MG63 (cell line): ENCODE data around the gene COL21A1. TPM values are rescaled to one million over a fixed set of nuclear protein-coding genes. Genes with fewer than 3 reads are reported as not detected.
"Not testable (repeated sequence)": the region's sequence is repeated elsewhere in the genome, so short reads cannot be mapped to it uniquely, and the experiment has no call there.

Source experiments
- DNase-seq: peaks from one replicate; pipeline ENCODE4 v3.0.0-alpha.2; 2020
- H3K27me3 ChIP-seq: fragments of 250-450 bp; sonication (Bioruptor Pico); 2 replicates; pipeline ENCODE4 v1.5.1; 2020; ENCODE audit warnings: mild to moderate bottlenecking, moderate library complexity
- H3K36me3 ChIP-seq: fragments of 250-450 bp; sonication (Bioruptor Pico); 2 replicates; pipeline ENCODE4 v1.5.1; 2020; ENCODE audit warnings: mild to moderate bottlenecking, moderate library complexity
- H3K4me3 ChIP-seq: fragments of 250-450 bp; sonication (Bioruptor Pico); 2 replicates; pipeline ENCODE4 v1.5.1; 2020; ENCODE audit warnings: mild to moderate bottlenecking, moderate library complexity
- H3K9me3 ChIP-seq: fragments of 250-450 bp; sonication (Bioruptor Pico); 2 replicates; pipeline ENCODE4 v1.5.1; 2020; ENCODE audit warnings: mild to moderate bottlenecking, moderate library complexity
- total RNA-seq: library from RNA; depleted of rRNA; stranded (reverse); fragments of >200 nt; shearing (Covaris generic); gene quantifications from 2 replicates; pipeline ENCODE4 v1.2.3, GENCODE V29; 2014; ENCODE audit warnings: low replicate concordance

Gene COL21A1
- total RNA-seq, 1 experiment from 2014 or later, result not detected

- no peaks in the 10 kb centered on the region for H3K9me3 ChIP-seq
- no peak for DNase-seq
- H3K27me3 ChIP-seq, result no peaks in the 10 kb centered on the region
- no peaks in the 10 kb centered on the region for H3K36me3 ChIP-seq
- H3K4me3 ChIP-seq, result no peak overlapping the region
These were observed 220.8 kb downstream of the COL21A1 start for GRCh38 chr6:56026455-56027180.

GRCh38 chr6:56025795-56026194 lies 221.6 kb downstream of the COL21A1 start:
- no peak for DNase-seq
- no peaks in the 10 kb centered on the region for H3K9me3 ChIP-seq
- H3K27me3 ChIP-seq, result no peaks in the 10 kb centered on the region
- H3K4me3 ChIP-seq, result no peak overlapping the region
- no peaks in the 10 kb centered on the region for H3K36me3 ChIP-seq

DNA sequence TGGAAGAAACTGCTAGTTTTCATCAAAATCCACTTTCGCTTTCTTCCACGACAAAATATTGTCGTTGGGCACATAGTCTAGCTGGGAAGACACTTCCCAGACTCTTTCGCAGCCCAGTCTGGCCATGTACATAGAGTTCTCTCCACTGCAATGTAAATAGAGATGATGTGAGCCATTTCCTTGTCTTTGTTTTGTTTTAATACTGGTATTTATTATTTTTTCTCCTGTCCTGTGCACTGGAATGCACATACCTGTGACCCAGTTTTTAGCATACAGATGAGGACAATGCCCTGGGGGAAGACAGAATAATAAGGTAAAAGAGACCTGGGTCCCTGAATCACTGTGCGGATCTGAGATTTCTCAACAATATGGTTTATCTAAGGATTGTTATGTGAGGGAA lies 222.4 kb downstream of the COL21A1 start:
- no peak for DNase-seq
- H3K9me3 ChIP-seq, result no peaks in the 10 kb centered on the region
- no peak overlapping the region for H3K4me3 ChIP-seq
- H3K36me3 ChIP-seq, result no peaks in the 10 kb centered on the region
- no peaks in the 10 kb centered on the region for H3K27me3 ChIP-seq

DNA sequence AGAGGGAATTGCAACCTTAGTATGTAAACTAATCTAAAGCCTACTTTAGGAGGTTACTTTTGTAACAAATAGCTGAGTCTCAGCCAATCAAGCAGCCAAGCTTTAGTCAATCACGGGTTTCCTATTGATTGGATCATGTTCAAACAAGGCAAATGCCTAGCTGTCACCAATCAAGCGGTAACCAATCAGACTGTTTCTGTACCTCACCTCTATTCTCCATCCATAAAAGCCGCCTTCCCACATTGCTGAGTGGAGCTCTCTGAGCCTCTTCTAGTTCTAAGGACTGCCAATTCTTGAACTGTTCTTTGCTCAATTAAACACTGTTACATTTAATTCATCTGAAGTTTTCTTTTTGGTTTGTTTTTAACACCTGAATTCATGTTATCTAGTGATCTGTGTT lies 223.6 kb downstream of the COL21A1 start:
- no peak for DNase-seq
- Histone ChIP-seq H3K4me3 (no peak overlapping the region), H3K9me3 (no peaks in the 10 kb centered on the region), H3K36me3 (no peaks in the 10 kb centered on the region), H3K27me3 (no peaks in the 10 kb centered on the region)

- DNase-seq, result no peak
- Histone ChIP-seq H3K27me3 (no peaks in the 10 kb centered on the region), H3K9me3 (no peaks in the 10 kb centered on the region), H3K4me3 (no peak overlapping the region), H3K36me3 (no peaks in the 10 kb centered on the region)
These were observed 224.7 kb downstream of the COL21A1 start for GRCh38 chr6:56022678-56023077.

GRCh38 chr6:56021943-56022342 lies 225.4 kb downstream of the COL21A1 start:
- Histone ChIP-seq H3K4me3 (no peak overlapping the region), H3K36me3 (no peaks in the 10 kb centered on the region), H3K27me3 (no peaks in the 10 kb centered on the region), H3K9me3 (no peaks in the 10 kb centered on the region)
- no peak for DNase-seq

GRCh38 chr6:56019973-56020372 lies 227.4 kb downstream of the COL21A1 start:
- no peak for DNase-seq
- no peaks in the 10 kb centered on the region for H3K9me3 ChIP-seq
- no peaks in the 10 kb centered on the region for H3K36me3 ChIP-seq
- no peaks in the 10 kb centered on the region for H3K27me3 ChIP-seq
- H3K4me3 ChIP-seq, result no peak overlapping the region

DNA sequence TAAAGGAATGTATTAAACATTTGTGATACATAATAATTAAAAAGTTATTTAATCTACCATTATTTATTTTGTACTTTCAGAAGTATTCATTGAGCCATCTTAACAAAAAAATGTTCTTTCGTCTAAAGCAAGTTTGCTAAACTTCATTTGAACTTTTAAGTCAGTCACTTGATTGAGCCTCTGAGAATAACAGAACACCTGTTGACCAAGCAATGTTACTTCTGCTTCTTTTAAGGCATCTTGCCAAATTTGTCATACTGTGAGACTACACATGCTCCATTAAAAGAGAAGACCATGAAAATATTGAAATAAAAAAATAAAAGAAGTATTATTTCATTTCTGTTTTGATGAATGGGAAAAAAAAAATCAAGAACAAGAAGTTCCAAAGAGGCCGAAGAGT lies 230.2 kb downstream of the COL21A1 start:
- no peaks in the 10 kb centered on the region for H3K27me3 ChIP-seq
- no peaks in the 10 kb centered on the region for H3K36me3 ChIP-seq
- DNase-seq, result no peak
- H3K9me3 ChIP-seq, result no peaks in the 10 kb centered on the region
- no peak overlapping the region for H3K4me3 ChIP-seq

- not testable (repeated sequence) for H3K36me3 ChIP-seq, H3K27me3 ChIP-seq, H3K9me3 ChIP-seq, H3K4me3 ChIP-seq, DNase-seq
These were observed 233.3 kb downstream of the COL21A1 start for GRCh38 chr6:56014039-56014438.

GRCh38 chr6:56009636-56010035 lies 237.7 kb downstream of the COL21A1 start:
- no peaks in the 10 kb centered on the region for H3K27me3 ChIP-seq
- no peak for DNase-seq
- no peaks in the 10 kb centered on the region for H3K9me3 ChIP-seq
- no peak overlapping the region for H3K4me3 ChIP-seq
- no peaks in the 10 kb centered on the region for H3K36me3 ChIP-seq
